HepG2 (cell line): ENCODE results near the gene LIME1. TPM values are rescaled to one million over a fixed set of nuclear protein-coding genes. Genes with fewer than 3 reads are reported as not detected.

Source experiments
- ATAC-seq: fragments of 200-7000 bp; cut with Tn5 transposase; 3 replicates; pipeline ENCODE4 v1.9.1; 2020; ENCODE audit warnings: mild to moderate bottlenecking, moderate library complexity
- BruUV-seq: library from RNA; stranded (reverse); fragments of 400-500 nt; replicated peaks from 2 replicates; lab custom pipeline; 2021; lab: Mats Ljungman, UMichigan
- CTCF ChIA-PET: fragments of 300-600 bp; formaldehyde crosslinking; extraction: SDS; loops from one replicate; lab custom pipeline; 2021; ENCODE audit warnings: low total read pairs, inconsistent platforms, low intra/inter-chr PET ratio; lab: Yijun Ruan, JAX
- POLR2A ChIA-PET: fragments of 350-600 bp; sonication (Branson Sonifier 250); formaldehyde crosslinking; loops from one replicate; lab custom pipeline; 2020; ENCODE audit warnings: antibody characterized with exemption, inconsistent platforms; lab: Yijun Ruan, JAX
- DNase-seq: peaks from one replicate; pipeline ENCODE4 v3.0.0-alpha.2; 2015; ENCODE audit warnings: low spot score
- FAIRE-seq: peaks from 3 replicates; lab custom pipeline; 2011; peaks lifted over from hg19 to GRCh38; lab: Jason Lieb, UNC
- H2AFZ ChIP-seq: one replicate; pipeline ENCODE4 v1.6.1; 2011; ENCODE audit warnings: low read length, inconsistent platforms
- H3K27ac ChIP-seq: fragments of 300-600 bp; 3 replicates; pipeline ENCODE4 v1.8.0; 2011; ENCODE audit warnings: mixed run types, mild to moderate bottlenecking, mixed read lengths, low read length, inconsistent platforms; ENCODE audit not compliant: insufficient read depth; ENCODE audit errors: extremely low read length
- H3K27me3 ChIP-seq, 2 experiments: fragments of 200-600 bp in 1 of 2; 2 replicates in 1 of 2; 3 replicates in 1 of 2; pipeline versions ENCODE4 v1.6.0 to v1.8.0; 2011; ENCODE audit warnings: low read length in 2 of 2, mild to moderate bottlenecking in 2 of 2, moderate library complexity in 2 of 2, inconsistent platforms in 1 of 2; ENCODE audit not compliant: insufficient read depth in 2 of 2, control insufficient read depth in 1 of 2
- H3K36me3 ChIP-seq, 2 experiments: fragments of 200-600 bp in 1 of 2; replicated peaks in 1 of 2; 2 replicates in 1 of 2; 3 replicates in 1 of 2; pipeline versions ENCODE4 v1.5.1 to v1.8.0; 2011; ENCODE audit warnings: low read length in 2 of 2, inconsistent platforms in 1 of 2; ENCODE audit not compliant: insufficient read depth in 2 of 2, control insufficient read depth in 1 of 2
- H3K4me1 ChIP-seq: 2 replicates; pipeline ENCODE4 v1.5.1; 2012; ENCODE audit warnings: low read length, inconsistent platforms; ENCODE audit not compliant: insufficient read depth
- H3K4me2 ChIP-seq: 2 replicates; pipeline ENCODE4 v1.6.0; 2011; ENCODE audit warnings: low read depth, low read length, inconsistent platforms
- H3K4me3 ChIP-seq, 3 experiments: fragments of 200-600 bp in 1 of 3; sonication (generic), shearing (Covaris generic) in 1 of 3; replicated peaks in 1 of 3; 2 replicates each; pipeline ENCODE4 v1.5.1; 2011 to 2016; ENCODE audit warnings: low read length in 3 of 3, inconsistent platforms in 2 of 3, low read depth in 2 of 3, mild to moderate bottlenecking in 2 of 3, control low read depth in 1 of 3, mixed read lengths in 1 of 3; ENCODE audit not compliant: insufficient read depth in 1 of 3
- H3K79me2 ChIP-seq: one replicate; pipeline ENCODE4 v1.6.1; 2011; ENCODE audit warnings: low read length, inconsistent platforms; ENCODE audit not compliant: insufficient read depth
- H3K9ac ChIP-seq: 2 replicates; pipeline ENCODE4 v1.6.0; 2011; ENCODE audit warnings: mild to moderate bottlenecking, low read depth, low read length, inconsistent platforms; ENCODE audit not compliant: insufficient read depth
- H3K9me3 ChIP-seq: 2 replicates; pipeline ENCODE4 v1.5.1; 2012; ENCODE audit warnings: mild to moderate bottlenecking, low read length
- H4K20me1 ChIP-seq: 2 replicates; pipeline ENCODE4 v1.6.0; 2011; ENCODE audit warnings: inconsistent platforms, mild to moderate bottlenecking, low read length, moderate library complexity; ENCODE audit not compliant: insufficient read depth
- ATAD3A ChIP-seq: sonication (generic); formaldehyde crosslinking; IDR thresholded peaks from 2 replicates; pipeline ENCODE4 v1.4.0; 2020; ENCODE audit warnings: missing genetic modification reagents
- HIVEP1 ChIP-seq: sonication (generic); formaldehyde crosslinking; IDR thresholded peaks from 2 replicates; pipeline ENCODE4 v1.4.0; 2020; ENCODE audit warnings: mild to moderate bottlenecking, missing genetic modification reagents
- KDM2A ChIP-seq: sonication (generic); formaldehyde crosslinking; IDR thresholded peaks from 2 replicates; pipeline ENCODE4 v1.4.0; 2020; ENCODE audit warnings: low read depth, missing genetic modification reagents, borderline replicate concordance
- MTF2 ChIP-seq: sonication (generic); formaldehyde crosslinking; IDR thresholded peaks from 2 replicates; pipeline ENCODE4 v1.5.0; 2020; ENCODE audit warnings: missing genetic modification reagents, borderline replicate concordance
- NFIC ChIP-seq: IDR thresholded peaks from 2 replicates; pipeline ENCODE4 v1.6.1; 2012; ENCODE audit warnings: mild to moderate bottlenecking, low read length, inconsistent platforms
- PHF5A ChIP-seq: IDR thresholded peaks from one replicate; pipeline ENCODE4 v1.6.1; 2018; ENCODE audit warnings: low read depth, missing genetic modification reagents; ENCODE audit not compliant: unreplicated experiment
- RCOR2 ChIP-seq: IDR thresholded peaks from 2 replicates; pipeline ENCODE4 v1.6.1; 2016; ENCODE audit warnings: missing biosample characterization, missing genetic modification reagents
- RELA ChIP-seq: sonication (generic); formaldehyde crosslinking; IDR thresholded peaks from 2 replicates; pipeline ENCODE4 v1.4.0; 2020; ENCODE audit warnings: missing genetic modification reagents
- SMC3 ChIP-seq: IDR thresholded peaks from 2 replicates; pipeline ENCODE4 v1.6.1; 2011; ENCODE audit warnings: low read length, improper control_type of control experiment
- ZNF10 ChIP-seq: sonication (generic); formaldehyde crosslinking; IDR thresholded peaks from 2 replicates; pipeline ENCODE4 v1.4.0; 2020; ENCODE audit warnings: mild to moderate bottlenecking, low read depth, missing genetic modification reagents, borderline replicate concordance
- ZNF251 ChIP-seq: sonication (generic); formaldehyde crosslinking; IDR thresholded peaks from 2 replicates; pipeline ENCODE4 v1.9.0; 2021; ENCODE audit warnings: mild to moderate bottlenecking, missing genetic modification reagents
- ZNF354B ChIP-seq: sonication (generic); formaldehyde crosslinking; IDR thresholded peaks from 2 replicates; pipeline ENCODE4 v1.8.0; 2022; ENCODE audit warnings: mild to moderate bottlenecking, missing genetic modification reagents
- ZNF703 ChIP-seq: sonication (generic); formaldehyde crosslinking; IDR thresholded peaks from 2 replicates; pipeline ENCODE4 v1.5.1; 2020; ENCODE audit warnings: missing genetic modification reagents, mild to moderate bottlenecking, moderate library complexity, borderline replicate concordance
- WGBS: methylation state at CpG from one replicate; pipeline ENCODE4 v1.1.6; 2017; ENCODE audit warnings: low lambda C conversion rate; 5-methylcytosine and 5-hydroxymethylcytosine counted together
- in situ Hi-C: cut with HindIII; loops from 2 replicates; pipeline ENCODE4 v1.10.0; 2017; ENCODE audit warnings: low pct_unique_long_range_greater_than_20kb; ENCODE audit not compliant: extremely low pct_ligation_motif_present
- intact Hi-C: fragments of 100-400 bp; cut with micrococcal nuclease; formaldehyde crosslinking; loops from one replicate; pipeline ENCODE4 v1.10.0; 2022; ENCODE audit not compliant: unreplicated experiment
- polyA plus RNA-seq, 8 experiments: library from polyadenylated mRNA; depleted of rRNA in 3 of 8; stranded (reverse) in 7 of 8; unstranded in 1 of 8; fragments of >200 nt; fragmentation: Illumina TruSeq in 4 of 8; extraction: Trizol in 4 of 8; gene quantifications; 2 replicates each; pipeline versions ENCODE4 v1.2.1 to v1.2.3, GENCODE V29; 2011 to 2016; ENCODE audit warnings: low read depth in 4 of 8, missing spikeins in 1 of 8, mixed read lengths in 1 of 8; ENCODE audit not compliant: insufficient read depth in 1 of 8
- total RNA-seq, 5 experiments: library from RNA; depleted of rRNA; stranded (reverse); fragments of >200 nt; fragmentation: Illumina TruSeq; extraction: Trizol; gene quantifications; 2 replicates each; pipeline ENCODE4 v1.2.3, GENCODE V29; 2016; ENCODE audit warnings: low read depth in 1 of 5
- TF ChIP-seq, protein P1 (sequence below): sonication (generic); formaldehyde crosslinking; IDR thresholded peaks from 2 replicates; pipeline ENCODE4 v1.5.0; 2020; ENCODE audit warnings: mild to moderate bottlenecking, missing genetic modification reagents
- TF ChIP-seq, protein P2 (sequence below): sonication (generic); formaldehyde crosslinking; IDR thresholded peaks from 2 replicates; pipeline ENCODE4 v1.9.0; 2022; ENCODE audit warnings: low read depth, missing genetic modification reagents
- TF ChIP-seq, protein P3 (sequence below): sonication (generic); formaldehyde crosslinking; IDR thresholded peaks from 2 replicates; pipeline ENCODE4 v1.4.0; 2020; ENCODE audit warnings: mild to moderate bottlenecking, missing genetic modification reagents
- TF ChIP-seq, protein P4 (sequence below): sonication (generic); formaldehyde crosslinking; IDR thresholded peaks from 2 replicates; pipeline ENCODE4 v1.4.0; 2020; ENCODE audit warnings: missing genetic modification reagents, borderline replicate concordance

The LIME1 gene
- total and polyA plus RNA-seq, 2 of the 13 experiments (the other 11 are each of a cell fraction or from before 2014, with no cell fraction given) = 13.0 to 61.5 TPM

DNA sequence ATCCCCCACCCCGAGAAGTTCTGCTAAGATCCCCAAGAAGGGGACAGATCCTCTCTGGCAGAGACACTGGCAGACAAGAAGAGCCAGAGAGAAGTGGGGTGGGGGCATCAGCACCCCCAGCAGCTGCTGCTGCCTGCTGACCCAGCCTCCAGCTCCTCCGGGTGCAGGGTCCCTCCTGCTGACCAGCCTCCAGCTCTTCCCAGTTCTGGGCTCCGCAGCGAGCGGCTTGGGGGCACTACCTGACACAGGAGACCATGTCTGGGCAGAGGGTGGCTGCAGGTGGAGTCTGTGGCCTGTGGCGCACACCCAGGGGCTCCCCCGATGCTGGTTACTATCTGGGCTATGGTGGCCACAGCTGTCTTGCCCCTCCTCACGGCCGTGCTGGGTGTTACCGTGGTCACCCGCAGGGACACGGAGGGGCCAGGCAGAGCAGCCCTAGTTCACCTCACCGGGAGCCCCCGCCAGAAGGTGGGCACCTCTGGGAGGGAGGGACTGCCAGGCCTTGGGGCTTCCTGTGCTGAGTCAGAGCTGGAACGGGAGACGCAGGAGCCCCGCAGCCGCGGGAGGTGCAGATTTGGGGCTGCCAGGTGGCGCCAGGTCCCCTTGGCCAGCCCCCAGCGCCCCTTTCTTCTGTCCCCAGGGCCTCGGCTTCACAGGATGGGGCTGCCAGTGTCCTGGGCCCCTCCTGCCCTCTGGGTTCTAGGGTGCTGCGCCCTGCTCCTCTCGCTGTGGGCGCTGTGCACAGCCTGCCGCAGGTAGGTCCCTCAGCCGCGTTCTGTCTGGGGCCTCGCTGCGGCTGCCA lies 630 bp downstream of the LIME1 start:
- no peaks in the 10 kb centered on the region for H4K20me1 ChIP-seq
- FAIRE-seq = no peak
- ATAC-seq = peak; percentile 34
- H3K9me3 ChIP-seq = no peaks in the 10 kb centered on the region
- peak; percentile 60 for DNase-seq
- POLR2A ChIA-PET = interaction anchor here (0.5 to 7.3 kb wide), 23 partner anchors 10 to 299 kb away, joined by 3 to 190 read pairs (median 4); partner anchors contain the start of genes ARFRP1, C20orf204, GMEB2 and SAMD10
- 30% methylated on average over 15 of the region's 30 CpGs for WGBS
- in situ Hi-C loops (no loop called here), intact Hi-C loops (loop anchor here (5.0 kb wide), 1 partner anchor 200 kb away; the partner anchor contains the start of gene PTK6)
- H3K4me3 ChIP-seq = peak overlapping the region; percentile 46 to 93 (median 85); a peak in 5 of 6 replicates
- peak overlapping the region; percentile 72 for H3K9ac ChIP-seq
- peaks cover 27 to 35% of the 10 kb centered on the region in 2 experiments for H3K36me3 ChIP-seq
- BruUV-seq = TSS peak; percentile 37
- H2AFZ ChIP-seq = no peak overlapping the region
- peak overlapping the region; percentile 90 for H3K4me2 ChIP-seq
- peaks cover 51% of the 10 kb centered on the region for H3K4me1 ChIP-seq
- CTCF ChIA-PET = interaction anchor here (2.5 kb wide), 1 partner anchor 30 kb away, joined by 8 read pairs; the partner anchor contains the start of genes ARFRP1 and ZGPAT
- peak overlapping the region; percentile 93 for H3K27ac ChIP-seq
- peaks cover 35% of the 10 kb centered on the region for H3K79me2 ChIP-seq
- no peaks in the 10 kb centered on the region for H3K27me3 ChIP-seq
- no peak for TF ChIP-seq SMC3
- TF ChIP-seq, protein P1, sequence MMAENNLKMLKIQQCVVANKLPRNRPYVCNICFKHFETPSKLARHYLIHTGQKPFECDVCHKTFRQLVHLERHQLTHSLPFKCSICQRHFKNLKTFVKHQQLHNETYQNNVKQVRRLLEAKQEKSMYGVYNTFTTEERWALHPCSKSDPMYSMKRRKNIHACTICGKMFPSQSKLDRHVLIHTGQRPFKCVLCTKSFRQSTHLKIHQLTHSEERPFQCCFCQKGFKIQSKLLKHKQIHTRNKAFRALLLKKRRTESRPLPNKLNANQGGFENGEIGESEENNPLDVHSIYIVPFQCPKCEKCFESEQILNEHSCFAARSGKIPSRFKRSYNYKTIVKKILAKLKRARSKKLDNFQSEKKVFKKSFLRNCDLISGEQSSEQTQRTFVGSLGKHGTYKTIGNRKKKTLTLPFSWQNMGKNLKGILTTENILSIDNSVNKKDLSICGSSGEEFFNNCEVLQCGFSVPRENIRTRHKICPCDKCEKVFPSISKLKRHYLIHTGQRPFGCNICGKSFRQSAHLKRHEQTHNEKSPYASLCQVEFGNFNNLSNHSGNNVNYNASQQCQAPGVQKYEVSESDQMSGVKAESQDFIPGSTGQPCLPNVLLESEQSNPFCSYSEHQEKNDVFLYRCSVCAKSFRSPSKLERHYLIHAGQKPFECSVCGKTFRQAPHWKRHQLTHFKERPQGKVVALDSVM (CRISPR knock-in tag) = no peak
- TF ChIP-seq, protein P2, sequence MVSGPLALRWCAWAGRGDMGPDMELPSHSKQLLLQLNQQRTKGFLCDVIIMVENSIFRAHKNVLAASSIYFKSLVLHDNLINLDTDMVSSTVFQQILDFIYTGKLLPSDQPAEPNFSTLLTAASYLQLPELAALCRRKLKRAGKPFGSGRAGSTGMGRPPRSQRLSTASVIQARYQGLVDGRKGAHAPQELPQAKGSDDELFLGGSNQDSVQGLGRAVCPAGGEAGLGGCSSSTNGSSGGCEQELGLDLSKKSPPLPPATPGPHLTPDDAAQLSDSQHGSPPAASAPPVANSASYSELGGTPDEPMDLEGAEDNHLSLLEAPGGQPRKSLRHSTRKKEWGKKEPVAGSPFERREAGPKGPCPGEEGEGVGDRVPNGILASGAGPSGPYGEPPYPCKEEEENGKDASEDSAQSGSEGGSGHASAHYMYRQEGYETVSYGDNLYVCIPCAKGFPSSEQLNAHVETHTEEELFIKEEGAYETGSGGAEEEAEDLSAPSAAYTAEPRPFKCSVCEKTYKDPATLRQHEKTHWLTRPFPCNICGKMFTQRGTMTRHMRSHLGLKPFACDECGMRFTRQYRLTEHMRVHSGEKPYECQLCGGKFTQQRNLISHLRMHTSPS = peak; percentile 6; the same call in 1 of the 2 replicates
- TF ChIP-seq ZNF354B = no peak
- TF ChIP-seq, protein P3, sequence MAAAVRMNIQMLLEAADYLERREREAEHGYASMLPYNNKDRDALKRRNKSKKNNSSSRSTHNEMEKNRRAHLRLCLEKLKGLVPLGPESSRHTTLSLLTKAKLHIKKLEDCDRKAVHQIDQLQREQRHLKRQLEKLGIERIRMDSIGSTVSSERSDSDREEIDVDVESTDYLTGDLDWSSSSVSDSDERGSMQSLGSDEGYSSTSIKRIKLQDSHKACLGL (CRISPR knock-in tag) = no peak; the same call in 1 of the 2 replicates
- peak; percentile 96 for TF ChIP-seq KDM2A (CRISPR knock-in tag)
- TF ChIP-seq PHF5A (CRISPR knock-in tag) = no peak
- no peak for TF ChIP-seq ATAD3A (CRISPR knock-in tag)
- TF ChIP-seq HIVEP1 = peak; percentile 82; the same call in 1 of the 2 replicates
- no peak for TF ChIP-seq MTF2 (CRISPR knock-in tag)
- no peak; the same call in 1 of the 2 replicates for TF ChIP-seq ZNF10 (CRISPR knock-in tag)
- no peak; the same call in 1 of the 2 replicates for TF ChIP-seq ZNF703 (CRISPR knock-in tag)
- no peak for TF ChIP-seq NFIC
- TF ChIP-seq, protein P4, sequence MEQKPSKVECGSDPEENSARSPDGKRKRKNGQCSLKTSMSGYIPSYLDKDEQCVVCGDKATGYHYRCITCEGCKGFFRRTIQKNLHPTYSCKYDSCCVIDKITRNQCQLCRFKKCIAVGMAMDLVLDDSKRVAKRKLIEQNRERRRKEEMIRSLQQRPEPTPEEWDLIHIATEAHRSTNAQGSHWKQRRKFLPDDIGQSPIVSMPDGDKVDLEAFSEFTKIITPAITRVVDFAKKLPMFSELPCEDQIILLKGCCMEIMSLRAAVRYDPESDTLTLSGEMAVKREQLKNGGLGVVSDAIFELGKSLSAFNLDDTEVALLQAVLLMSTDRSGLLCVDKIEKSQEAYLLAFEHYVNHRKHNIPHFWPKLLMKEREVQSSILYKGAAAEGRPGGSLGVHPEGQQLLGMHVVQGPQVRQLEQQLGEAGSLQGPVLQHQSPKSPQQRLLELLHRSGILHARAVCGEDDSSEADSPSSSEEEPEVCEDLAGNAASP (CRISPR knock-in tag) = no peak
- no peak for TF ChIP-seq ZNF251 (CRISPR knock-in tag)
- no peak for TF ChIP-seq RCOR2 (CRISPR knock-in tag)
- no peak for TF ChIP-seq RELA
